HCT116 (cell line): ENCODE data around the gene SCYL2. TPM values are rescaled to one million over a fixed set of nuclear protein-coding genes. Genes with fewer than 3 reads are reported as not detected.

Experiments
- ATAC-seq: fragments of 200-7000 bp; cut with Tn5 transposase; 2 replicates; pipeline ENCODE4 v1.9.1; 2020; ENCODE audit warnings: mild to moderate bottlenecking, moderate library complexity
- BruUV-seq: library from RNA; stranded (reverse); fragments of 400-500 nt; replicated peaks from 2 replicates; lab custom pipeline; 2021; lab: Mats Ljungman, UMichigan
- CTCF ChIA-PET: fragments of 300-600 bp; sonication (Branson Sonifier 250); formaldehyde crosslinking; loops from one replicate; lab custom pipeline; 2021; ENCODE audit warnings: antibody characterized with exemption; lab: Charles Lee
- POLR2A ChIA-PET: fragments of 300-600, 350-600 bp; sonication (Branson Sonifier 250); formaldehyde crosslinking; loops from one replicate; lab custom pipeline; 2021; ENCODE audit warnings: antibody characterized with exemption; lab: Charles Lee
- RAD21 ChIA-PET, 2 experiments: fragments of 300-600 bp; sonication (Branson Sonifier 250); formaldehyde crosslinking; loops; one replicate each; lab custom pipeline; 2023; ENCODE audit warnings: low total read pairs in 2 of 2; ENCODE audit not compliant: uncharacterized antibody in 2 of 2, unreplicated experiment in 2 of 2, low non-redundant PET in 1 of 2; lab: Charles Lee
- DNase-seq: peaks from one replicate; pipeline ENCODE4 v3.0.0-alpha.2; 2010; ENCODE audit warnings: low read depth, low spot score
- H2AFZ ChIP-seq: fragments of 200-600 bp; shearing (Covaris generic), sonication (generic); 2 replicates; pipeline ENCODE4 v1.6.1; 2017; ENCODE audit warnings: low read depth, mixed run types, mixed read lengths, antibody characterized with exemption, low read length; ENCODE audit not compliant: poor library complexity, severe bottlenecking
- H3K27ac ChIP-seq: 2 replicates; pipeline ENCODE4 v1.5.1; 2012; ENCODE audit warnings: low read depth, low read length
- H3K27me3 ChIP-seq: fragments of 200-600 bp; sonication (generic); 2 replicates; pipeline ENCODE4 v1.6.1; 2016; ENCODE audit warnings: mixed run types, low read length, mixed read lengths; ENCODE audit not compliant: insufficient read depth
- H3K36me3 ChIP-seq, 2 experiments: fragments of 200-500 bp in 1 of 2; fragments of 200-600 bp in 1 of 2; sonication (Bioruptor generic) in 1 of 2; sonication (generic) in 1 of 2; 2 replicates each; pipeline versions ENCODE4 v1.5.1 to v1.6.1; 2014 to 2016; ENCODE audit warnings: low read length in 2 of 2, inconsistent platforms in 1 of 2, mixed read lengths in 1 of 2, mixed run types in 1 of 2; ENCODE audit not compliant: insufficient read depth in 2 of 2, control insufficient read depth in 1 of 2
- H3K4me1 ChIP-seq, 2 experiments: fragments of 200-600 bp in 1 of 2; sonication (generic) in 1 of 2; 2 replicates each; pipeline versions ENCODE4 v1.5.1 to v1.6.1; 2012 to 2017; ENCODE audit warnings: low read length in 2 of 2, inconsistent platforms in 1 of 2, mild to moderate bottlenecking in 1 of 2, mixed read lengths in 1 of 2, mixed run types in 1 of 2, moderate library complexity in 1 of 2; ENCODE audit not compliant: insufficient read depth in 2 of 2, control insufficient read depth in 1 of 2
- H3K4me2 ChIP-seq: fragments of 200-600 bp; sonication (generic); 2 replicates; pipeline ENCODE4 v1.6.1; 2017; ENCODE audit warnings: mixed run types, low read length, mixed read lengths
- H3K4me3 ChIP-seq, 2 experiments: fragments of 200-600 bp in 1 of 2; sonication (generic) in 1 of 2; replicated peaks in 1 of 2; 2 replicates each; pipeline ENCODE4 v1.5.1; 2011 to 2016; ENCODE audit warnings: low read length in 2 of 2, control low read depth in 1 of 2, low read depth in 1 of 2, mild to moderate bottlenecking in 1 of 2, mixed read lengths in 1 of 2, mixed run types in 1 of 2
- H3K79me2 ChIP-seq: fragments of 200-600 bp; sonication (generic); 2 replicates; pipeline ENCODE4 v1.6.1; 2017; ENCODE audit warnings: mild to moderate bottlenecking, mixed run types, low read length, moderate library complexity, mixed read lengths; ENCODE audit not compliant: insufficient read depth
- H3K9ac ChIP-seq: fragments of 200-600 bp; sonication (generic); 2 replicates; pipeline ENCODE4 v1.6.1; 2016; ENCODE audit warnings: low read length, mixed read lengths
- H3K9me2 ChIP-seq: fragments of 200-600 bp; sonication (generic), shearing (Covaris generic); 2 replicates; pipeline ENCODE4 v1.6.1; 2017; ENCODE audit warnings: mixed run types, mild to moderate bottlenecking, moderate library complexity; ENCODE audit not compliant: insufficient read depth
- H3K9me3 ChIP-seq, 2 experiments: fragments of 200-500 bp in 1 of 2; fragments of 200-600 bp in 1 of 2; sonication (Bioruptor generic) in 1 of 2; sonication (generic) in 1 of 2; 2 replicates each; pipeline ENCODE4 v1.6.1; 2014 to 2017; ENCODE audit warnings: low read length in 2 of 2, mixed read lengths in 2 of 2, inconsistent platforms in 1 of 2, low read depth in 1 of 2, mild to moderate bottlenecking in 1 of 2, mixed run types in 1 of 2, moderate library complexity in 1 of 2; ENCODE audit not compliant: control insufficient read depth in 1 of 2, insufficient read depth in 1 of 2
- H4K20me1 ChIP-seq: fragments of 200-600 bp; sonication (generic), shearing (Covaris generic); 2 replicates; pipeline ENCODE4 v1.6.1; 2017; ENCODE audit warnings: mixed run types, mild to moderate bottlenecking, moderate library complexity; ENCODE audit not compliant: insufficient read depth
- CBX3 ChIP-seq: IDR thresholded peaks from 2 replicates; pipeline ENCODE4 v1.6.1; 2012; ENCODE audit warnings: low read depth
- CEBPB ChIP-seq: IDR thresholded peaks from 2 replicates; pipeline ENCODE4 v1.6.1; 2012; ENCODE audit warnings: low read depth
- CTCF ChIP-seq, 3 experiments: fragments of 200-600 bp in 1 of 3; sonication (generic) in 1 of 3; IDR thresholded peaks in 2 of 3; conservative IDR thresholded peaks in 1 of 3; 2 replicates each; pipeline ENCODE4 v1.5.1; 2012 to 2017; ENCODE audit warnings: low read depth in 2 of 3, low read length in 2 of 3, antibody characterized with exemption in 1 of 3, borderline replicate concordance in 1 of 3, control low read depth in 1 of 3, mild to moderate bottlenecking in 1 of 3, mixed read lengths in 1 of 3, mixed run types in 1 of 3, moderate library complexity in 1 of 3; ENCODE audit not compliant: insufficient read depth in 1 of 3
- EGR1 ChIP-seq: IDR thresholded peaks from 2 replicates; pipeline ENCODE4 v1.6.1; 2012; ENCODE audit warnings: low read depth
- EZH2phosphoT487 ChIP-seq: fragments of 200-600 bp; IDR thresholded peaks from 2 replicates; pipeline ENCODE4 v1.6.1; 2018; ENCODE audit warnings: antibody characterized with exemption, borderline replicate concordance
- FOSL1 ChIP-seq: IDR thresholded peaks from 2 replicates; pipeline ENCODE4 v1.6.1; 2012; ENCODE audit warnings: low read depth
- JUND ChIP-seq: IDR thresholded peaks from 2 replicates; pipeline ENCODE4 v1.6.1; 2012
- POLR2A ChIP-seq: IDR thresholded peaks from 2 replicates; pipeline ENCODE4 v1.7.0; 2011; ENCODE audit warnings: borderline replicate concordance; ENCODE audit not compliant: insufficient read depth, insufficient read length; ENCODE audit errors: extremely low read depth
- POLR2AphosphoS5 ChIP-seq: IDR thresholded peaks from 2 replicates; pipeline ENCODE4 v1.6.1; 2011; ENCODE audit warnings: mild to moderate bottlenecking, low read depth, low read length, moderate library complexity
- RAD21 ChIP-seq: IDR thresholded peaks from 2 replicates; pipeline ENCODE4 v1.6.1; 2012; ENCODE audit warnings: low read depth, mild to moderate bottlenecking
- SIN3A ChIP-seq: IDR thresholded peaks from 2 replicates; pipeline ENCODE4 v1.6.1; 2012; ENCODE audit warnings: low read depth
- SP1 ChIP-seq: IDR thresholded peaks from 2 replicates; pipeline ENCODE4 v1.6.1; 2012; ENCODE audit warnings: low read depth
- SRF ChIP-seq: IDR thresholded peaks from 2 replicates; pipeline ENCODE4 v1.6.1; 2012; ENCODE audit warnings: low read depth
- TCF7L2 ChIP-seq: IDR thresholded peaks from 2 replicates; pipeline ENCODE4 v1.7.0; 2011; ENCODE audit warnings: borderline replicate concordance, inconsistent platforms; ENCODE audit not compliant: insufficient read depth, insufficient read length; ENCODE audit errors: extremely low read depth
- ZNF274 ChIP-seq: fragments of 200-500 bp; sonication (Bioruptor generic); IDR thresholded peaks from 2 replicates; pipeline ENCODE4 v1.6.1; 2014; ENCODE audit warnings: mild to moderate bottlenecking, low read depth, low read length, inconsistent platforms
- intact Hi-C: fragments of 100-400 bp; cut with micrococcal nuclease; formaldehyde crosslinking; loops from 2 replicates; pipeline ENCODE4 v1.10.0; 2022
- total RNA-seq: library from RNA; stranded (reverse); gene quantifications from one replicate; pipeline ENCODE4 v1.2.1, GENCODE V29; 2021; ENCODE audit not compliant: unreplicated experiment
- TF ChIP-seq, protein P1 (sequence below): IDR thresholded peaks from 2 replicates; pipeline ENCODE4 v1.6.1; 2011; ENCODE audit warnings: mild to moderate bottlenecking, low read length, moderate library complexity; ENCODE audit not compliant: insufficient replicate concordance; ENCODE audit errors: extremely low read depth
- TF ChIP-seq, protein P2 (sequence below): IDR thresholded peaks from 2 replicates; pipeline ENCODE4 v1.6.1; 2012
- TF ChIP-seq, protein P3 (sequence below): IDR thresholded peaks from 2 replicates; pipeline ENCODE4 v1.6.1; 2012; ENCODE audit warnings: low read depth
- TF ChIP-seq, protein P4 (sequence below): IDR thresholded peaks from 2 replicates; pipeline ENCODE4 v1.6.1; 2012

SCYL2 gene
- total RNA-seq, 1 experiment from 2014 or later: 31.7 TPM

- no peaks in the 10 kb centered on the region for H3K9me3 ChIP-seq
- ChIA-PET CTCF (no interaction called here), POLR2A (no interaction called here), RAD21 (no interaction called here)
- intact Hi-C loops: no loop called here
- TF ChIP-seq CTCF (IDR thresholded peaks at IDR 0.05 in 2 of 3, conservative IDR thresholded peaks at IDR 0.05 in 1 of 3; ENCODE audit: borderline replicate concordance in 1 of 3, insufficient read depth in 1 of 3, low read depth in 2 of 3, low read length in 2 of 3): no peak
- no peak for TF ChIP-seq RAD21
- TF ChIP-seq JUND: no peak
- TF ChIP-seq SP1: no peak
- TF ChIP-seq SIN3A: no peak
- TF ChIP-seq, protein P1, sequence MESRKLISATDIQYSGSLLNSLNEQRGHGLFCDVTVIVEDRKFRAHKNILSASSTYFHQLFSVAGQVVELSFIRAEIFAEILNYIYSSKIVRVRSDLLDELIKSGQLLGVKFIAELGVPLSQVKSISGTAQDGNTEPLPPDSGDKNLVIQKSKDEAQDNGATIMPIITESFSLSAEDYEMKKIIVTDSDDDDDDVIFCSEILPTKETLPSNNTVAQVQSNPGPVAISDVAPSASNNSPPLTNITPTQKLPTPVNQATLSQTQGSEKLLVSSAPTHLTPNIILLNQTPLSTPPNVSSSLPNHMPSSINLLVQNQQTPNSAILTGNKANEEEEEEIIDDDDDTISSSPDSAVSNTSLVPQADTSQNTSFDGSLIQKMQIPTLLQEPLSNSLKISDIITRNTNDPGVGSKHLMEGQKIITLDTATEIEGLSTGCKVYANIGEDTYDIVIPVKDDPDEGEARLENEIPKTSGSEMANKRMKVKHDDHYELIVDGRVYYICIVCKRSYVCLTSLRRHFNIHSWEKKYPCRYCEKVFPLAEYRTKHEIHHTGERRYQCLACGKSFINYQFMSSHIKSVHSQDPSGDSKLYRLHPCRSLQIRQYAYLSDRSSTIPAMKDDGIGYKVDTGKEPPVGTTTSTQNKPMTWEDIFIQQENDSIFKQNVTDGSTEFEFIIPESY: no peak
- TF ChIP-seq SRF: no peak
- TF ChIP-seq, protein P2, sequence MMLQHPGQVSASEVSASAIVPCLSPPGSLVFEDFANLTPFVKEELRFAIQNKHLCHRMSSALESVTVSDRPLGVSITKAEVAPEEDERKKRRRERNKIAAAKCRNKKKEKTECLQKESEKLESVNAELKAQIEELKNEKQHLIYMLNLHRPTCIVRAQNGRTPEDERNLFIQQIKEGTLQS: no peak
- TF ChIP-seq CBX3: no peak
- TF ChIP-seq POLR2AphosphoS5: no peak
- TF ChIP-seq, protein P3, sequence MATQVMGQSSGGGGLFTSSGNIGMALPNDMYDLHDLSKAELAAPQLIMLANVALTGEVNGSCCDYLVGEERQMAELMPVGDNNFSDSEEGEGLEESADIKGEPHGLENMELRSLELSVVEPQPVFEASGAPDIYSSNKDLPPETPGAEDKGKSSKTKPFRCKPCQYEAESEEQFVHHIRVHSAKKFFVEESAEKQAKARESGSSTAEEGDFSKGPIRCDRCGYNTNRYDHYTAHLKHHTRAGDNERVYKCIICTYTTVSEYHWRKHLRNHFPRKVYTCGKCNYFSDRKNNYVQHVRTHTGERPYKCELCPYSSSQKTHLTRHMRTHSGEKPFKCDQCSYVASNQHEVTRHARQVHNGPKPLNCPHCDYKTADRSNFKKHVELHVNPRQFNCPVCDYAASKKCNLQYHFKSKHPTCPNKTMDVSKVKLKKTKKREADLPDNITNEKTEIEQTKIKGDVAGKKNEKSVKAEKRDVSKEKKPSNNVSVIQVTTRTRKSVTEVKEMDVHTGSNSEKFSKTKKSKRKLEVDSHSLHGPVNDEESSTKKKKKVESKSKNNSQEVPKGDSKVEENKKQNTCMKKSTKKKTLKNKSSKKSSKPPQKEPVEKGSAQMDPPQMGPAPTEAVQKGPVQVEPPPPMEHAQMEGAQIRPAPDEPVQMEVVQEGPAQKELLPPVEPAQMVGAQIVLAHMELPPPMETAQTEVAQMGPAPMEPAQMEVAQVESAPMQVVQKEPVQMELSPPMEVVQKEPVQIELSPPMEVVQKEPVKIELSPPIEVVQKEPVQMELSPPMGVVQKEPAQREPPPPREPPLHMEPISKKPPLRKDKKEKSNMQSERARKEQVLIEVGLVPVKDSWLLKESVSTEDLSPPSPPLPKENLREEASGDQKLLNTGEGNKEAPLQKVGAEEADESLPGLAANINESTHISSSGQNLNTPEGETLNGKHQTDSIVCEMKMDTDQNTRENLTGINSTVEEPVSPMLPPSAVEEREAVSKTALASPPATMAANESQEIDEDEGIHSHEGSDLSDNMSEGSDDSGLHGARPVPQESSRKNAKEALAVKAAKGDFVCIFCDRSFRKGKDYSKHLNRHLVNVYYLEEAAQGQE: no peak
- no peak for TF ChIP-seq POLR2A
- TF ChIP-seq EGR1: no peak
- TF ChIP-seq TCF7L2: no peak
- TF ChIP-seq, protein P4, sequence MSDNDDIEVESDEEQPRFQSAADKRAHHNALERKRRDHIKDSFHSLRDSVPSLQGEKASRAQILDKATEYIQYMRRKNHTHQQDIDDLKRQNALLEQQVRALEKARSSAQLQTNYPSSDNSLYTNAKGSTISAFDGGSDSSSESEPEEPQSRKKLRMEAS: no peak
- no peak for TF ChIP-seq FOSL1
- TF ChIP-seq ZNF274: no peak
- no peak for TF ChIP-seq EZH2phosphoT487
- TF ChIP-seq CEBPB: no peak
- no peaks in the 10 kb centered on the region for H3K9me2 ChIP-seq
- no peak overlapping the region for H3K4me3 ChIP-seq
- no peaks in the 10 kb centered on the region for H4K20me1 ChIP-seq
- no peaks in the 10 kb centered on the region for H3K27me3 ChIP-seq
- DNase-seq (no peak), ATAC-seq (no peak)
- no peak overlapping the region for H3K27ac ChIP-seq
- no peaks in the 10 kb centered on the region for H3K36me3 ChIP-seq
- H3K79me2 ChIP-seq: no peaks in the 10 kb centered on the region
- no peak overlapping the region for H2AFZ ChIP-seq
- H3K9ac ChIP-seq: no peak overlapping the region
- no peaks in the 10 kb centered on the region for H3K4me1 ChIP-seq
- no TSS peak for BruUV-seq
- no peak overlapping the region for H3K4me2 ChIP-seq
Observed at GRCh38 chr12:100365411-100365810, 98.4 kb downstream of the SCYL2 start.
